ENCODE measurements around the gene RBM19. TPM values are rescaled to one million over a fixed set of nuclear protein-coding genes. Genes with fewer than 3 reads are reported as not detected.

Gene RBM19
- 9.6 and 13.1 TPM in 2 replicates for total RNA-seq

GRCh38 chr12:113965951-113966797, at the start of gene RBM19:
RBM19 (minus strand) TSS chr12:113966325; CDS start chr12:113966227, 98 bp downstream.

Measured in cardiac atrium fibroblast (primary cell).